ENCODE measurements around the gene PPM1H. TPM values are rescaled to one million over a fixed set of nuclear protein-coding genes. Genes with fewer than 3 reads are reported as not detected.
A peak's percentile ranks its signal among the peaks of the same experiment; 100 is the strongest.
"Not testable (repeated sequence)": the region's sequence is repeated elsewhere in the genome, so short reads cannot be mapped to it uniquely, and the experiment has no call there.

Gene PPM1H
- total RNA-seq, 1 experiment from 2014 or later, result 33.3 TPM

DNA sequence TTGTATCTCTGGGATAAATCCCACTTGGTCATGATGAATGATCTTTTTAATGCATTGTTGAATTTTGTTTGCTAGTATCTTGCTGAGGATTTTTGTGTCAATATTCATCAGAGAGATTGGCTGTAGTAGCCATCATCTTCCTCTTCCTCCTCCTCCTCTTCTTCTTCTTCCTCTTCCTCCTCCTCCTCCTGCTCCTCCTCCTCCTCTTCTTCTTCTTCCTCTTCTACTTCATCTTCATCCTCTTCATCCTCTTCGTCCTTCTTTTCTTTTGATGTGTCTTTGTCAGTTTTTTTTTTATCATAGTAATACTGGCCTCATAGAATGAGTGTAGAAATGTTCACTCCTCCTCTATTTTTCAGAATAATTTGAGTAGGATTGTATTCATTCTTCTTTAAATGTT is 15.4 kb upstream of the PPM1H start:
- DNase-seq (ENCODE audit: low read depth), result no peak
- in situ Hi-C loops (cut with HindIII; ENCODE audit: low pct_unique_long_range_greater_than_20kb, low sequenced_read_pairs), result no loop called here

DNA sequence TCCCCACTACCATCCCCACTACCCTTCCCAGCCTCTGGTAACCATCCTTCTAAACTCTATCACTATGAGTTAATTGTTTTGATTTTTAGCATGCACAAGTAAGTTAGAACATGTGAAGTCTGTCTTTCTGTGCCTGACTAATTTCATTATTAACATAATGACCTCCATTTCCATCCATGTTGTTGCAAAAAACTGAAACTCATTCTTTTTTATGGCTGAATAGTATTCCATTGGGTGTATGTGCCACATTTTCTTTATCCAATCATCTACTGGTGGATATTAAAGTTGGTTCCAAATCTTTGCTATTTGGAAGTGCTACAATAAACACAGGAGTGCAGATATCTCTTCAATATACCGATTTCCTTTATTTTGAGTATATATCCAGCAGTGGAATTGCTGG is 13.2 kb upstream of the PPM1H start:
- DNase-seq (ENCODE audit: low read depth), result no peak
- in situ Hi-C loops (cut with HindIII; ENCODE audit: low pct_unique_long_range_greater_than_20kb, low sequenced_read_pairs), result no loop called here

DNA sequence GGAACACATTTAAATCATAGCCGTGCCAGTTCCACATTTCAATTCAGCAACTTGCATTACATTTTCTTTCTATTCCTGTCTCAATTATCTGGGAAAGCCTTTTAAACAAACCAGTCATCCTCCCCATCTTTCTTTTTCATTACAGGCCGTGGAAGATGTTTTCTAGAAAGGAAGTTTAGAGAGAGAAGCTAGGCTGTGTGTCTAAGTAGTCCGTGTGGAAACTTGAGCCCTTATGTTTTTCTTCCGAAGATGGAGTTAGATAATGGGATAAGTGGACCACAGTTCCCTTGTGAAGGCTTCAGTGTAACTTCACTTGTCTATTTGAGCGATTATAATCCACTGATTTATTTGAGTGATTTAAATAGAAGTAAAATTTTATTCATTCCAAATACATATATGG is 12.4 kb upstream of the PPM1H start:
- no peak for DNase-seq (ENCODE audit: low read depth)
- in situ Hi-C loops (cut with HindIII; ENCODE audit: low pct_unique_long_range_greater_than_20kb, low sequenced_read_pairs), result no loop called here

DNA sequence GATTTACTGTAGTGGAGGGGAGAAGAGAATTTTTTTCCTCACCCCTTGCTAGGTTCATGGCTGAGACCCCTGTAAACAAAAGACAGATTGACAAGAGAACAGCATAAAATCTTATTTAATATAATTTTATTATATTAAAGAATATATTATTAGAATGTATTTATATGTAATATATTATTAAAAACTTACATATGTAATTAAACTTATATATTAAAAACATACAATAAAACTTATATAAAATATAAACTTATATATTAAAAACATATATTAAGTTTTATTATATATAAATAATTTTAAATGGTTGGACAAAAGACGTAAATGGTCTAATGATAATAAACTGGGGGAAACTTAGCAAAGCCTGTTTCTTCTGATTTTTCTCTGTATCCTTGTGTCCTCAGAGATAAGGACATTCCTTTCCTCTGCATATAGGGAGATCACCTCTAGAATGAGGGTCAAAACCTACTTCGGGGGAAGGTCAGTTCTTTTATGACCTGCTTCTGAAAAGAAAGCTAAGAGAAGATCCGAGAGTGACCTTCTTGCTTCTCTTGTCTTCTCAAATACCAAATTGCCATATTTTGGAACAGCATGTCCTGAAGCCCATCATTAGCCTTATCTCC is 8.9 kb upstream of the PPM1H start:
- no peak for DNase-seq (ENCODE audit: low read depth)
- in situ Hi-C loops (cut with HindIII; ENCODE audit: low pct_unique_long_range_greater_than_20kb, low sequenced_read_pairs), result no loop called here

DNA sequence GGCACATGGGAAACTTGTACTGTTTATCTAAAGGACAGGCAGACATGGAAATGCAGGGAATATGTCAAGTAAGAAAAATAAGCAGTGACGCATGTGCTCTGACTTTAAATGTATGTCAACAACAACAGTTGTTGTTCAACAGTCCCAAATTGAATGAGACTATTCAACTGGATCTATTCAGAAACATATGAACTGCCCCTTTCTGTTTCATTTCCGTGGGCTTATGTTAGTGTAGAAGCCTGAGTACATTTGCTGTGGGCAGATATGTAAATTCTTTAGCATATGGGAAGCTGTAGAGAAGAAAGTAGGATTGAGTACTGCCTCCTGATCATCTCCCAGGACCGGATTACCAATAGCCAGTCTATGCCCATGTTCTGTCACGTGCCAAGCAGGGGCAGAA is 7.4 kb upstream of the PPM1H start:
- in situ Hi-C loops (cut with HindIII; ENCODE audit: low pct_unique_long_range_greater_than_20kb, low sequenced_read_pairs); DNase-seq (ENCODE audit: low read depth): not testable (repeated sequence)

DNA sequence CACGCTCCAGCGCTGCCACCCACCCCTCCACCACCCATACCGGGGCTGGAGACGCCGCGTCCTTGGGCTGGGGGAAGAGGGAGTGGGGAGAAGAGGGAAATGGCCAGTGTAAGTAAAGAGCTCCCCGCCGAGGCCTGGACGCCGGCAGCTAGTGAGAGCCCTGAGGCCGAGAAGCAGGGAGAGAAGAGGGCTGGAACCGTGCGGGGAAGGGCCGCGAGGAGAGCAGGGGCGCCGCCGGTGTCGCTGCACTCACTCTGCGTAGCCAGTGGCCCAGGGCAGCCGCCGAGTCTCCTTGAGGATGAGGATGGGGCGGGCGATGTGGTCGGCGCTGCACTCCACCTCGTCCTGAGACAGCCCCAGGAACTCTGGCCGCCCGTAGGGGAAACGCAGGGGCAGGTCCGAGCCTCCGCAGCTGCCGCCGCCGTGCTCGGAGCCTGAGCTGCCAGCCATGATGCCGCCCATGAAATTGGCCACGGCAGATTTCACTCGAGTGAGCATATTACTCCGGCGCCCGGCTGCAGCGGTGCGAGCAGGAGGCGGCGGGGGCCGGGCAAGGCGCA is 631 bp downstream of the PPM1H start:
- in situ Hi-C loops (cut with HindIII; ENCODE audit: low pct_unique_long_range_greater_than_20kb, low sequenced_read_pairs), result no loop called here
- peak; percentile 62 for DNase-seq (ENCODE audit: low read depth)

DNA sequence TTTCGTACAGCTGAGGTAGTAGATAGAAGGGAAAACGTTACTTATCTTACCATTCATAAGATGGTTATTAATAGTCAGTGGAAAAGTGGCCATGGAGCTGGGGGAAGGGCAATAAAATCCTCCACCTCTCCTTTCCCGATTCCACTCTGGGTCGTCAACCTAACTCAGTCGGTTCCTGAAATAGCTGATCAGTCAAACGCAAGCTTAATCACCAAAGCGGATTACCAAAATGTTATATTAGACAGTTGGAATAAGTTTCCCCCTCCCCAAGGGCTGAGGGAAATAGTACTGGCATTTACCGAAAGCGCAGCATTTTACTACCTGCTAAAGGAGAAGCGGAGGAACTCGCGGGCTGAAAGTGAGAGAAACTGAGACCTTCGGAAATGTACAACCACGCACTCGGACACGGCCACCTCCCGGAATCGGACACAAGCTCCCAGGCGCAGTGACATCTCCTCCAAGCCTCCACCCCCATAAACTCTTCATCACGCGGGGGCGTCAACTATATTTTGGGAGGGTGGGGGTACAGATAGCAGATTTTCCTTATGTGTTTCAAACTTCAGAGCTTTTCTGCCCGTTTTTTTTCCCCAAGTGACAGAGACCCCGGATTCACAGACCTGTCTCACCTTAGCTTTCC is 1.2 kb downstream of the PPM1H start:
- DNase-seq (ENCODE audit: low read depth), result peak; percentile 30
- in situ Hi-C loops (cut with HindIII; ENCODE audit: low pct_unique_long_range_greater_than_20kb, low sequenced_read_pairs), result no loop called here

DNA sequence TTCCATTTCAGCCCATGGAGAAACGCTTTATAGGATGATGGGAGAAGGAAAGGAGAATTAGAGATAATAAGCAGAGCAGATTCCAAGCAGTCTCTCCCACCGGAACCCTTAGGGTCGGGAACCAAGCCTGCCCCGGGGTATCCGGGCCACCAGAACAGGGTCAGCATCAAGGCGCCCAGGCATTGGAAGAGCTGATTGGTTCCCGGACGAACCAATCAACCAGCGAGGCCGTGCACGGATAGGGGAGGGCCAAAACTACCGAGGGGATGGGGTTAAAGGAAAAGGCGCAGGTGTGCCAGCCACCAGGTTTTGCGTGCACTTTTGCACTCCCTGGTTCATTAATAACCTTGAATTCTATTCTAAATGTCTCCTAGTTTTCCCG is 1.7 kb downstream of the PPM1H start:
- in situ Hi-C loops (cut with HindIII; ENCODE audit: low pct_unique_long_range_greater_than_20kb, low sequenced_read_pairs), result no loop called here
- peak; percentile 71 for DNase-seq (ENCODE audit: low read depth)

DNA sequence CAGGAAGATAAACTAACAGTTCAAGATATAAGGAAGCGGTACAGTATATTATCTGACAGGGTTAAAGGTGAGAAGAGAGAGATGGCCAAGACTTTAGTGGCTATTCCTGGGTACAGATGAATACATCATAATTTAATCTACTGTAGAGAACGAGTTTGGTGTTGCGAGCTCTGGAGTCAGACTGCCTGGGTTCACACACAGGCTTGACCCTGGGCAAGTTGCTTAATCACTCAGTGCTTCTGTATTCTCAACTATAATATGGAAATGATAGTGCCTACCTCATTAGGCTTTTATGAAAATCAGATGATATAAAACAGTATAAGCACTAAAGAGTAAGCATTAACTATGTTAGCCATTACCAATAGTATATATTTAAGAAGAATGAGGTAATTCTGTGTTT is 3.5 kb downstream of the PPM1H start:
- in situ Hi-C loops (cut with HindIII; ENCODE audit: low pct_unique_long_range_greater_than_20kb, low sequenced_read_pairs), result no loop called here
- DNase-seq (ENCODE audit: low read depth), result no peak

DNA sequence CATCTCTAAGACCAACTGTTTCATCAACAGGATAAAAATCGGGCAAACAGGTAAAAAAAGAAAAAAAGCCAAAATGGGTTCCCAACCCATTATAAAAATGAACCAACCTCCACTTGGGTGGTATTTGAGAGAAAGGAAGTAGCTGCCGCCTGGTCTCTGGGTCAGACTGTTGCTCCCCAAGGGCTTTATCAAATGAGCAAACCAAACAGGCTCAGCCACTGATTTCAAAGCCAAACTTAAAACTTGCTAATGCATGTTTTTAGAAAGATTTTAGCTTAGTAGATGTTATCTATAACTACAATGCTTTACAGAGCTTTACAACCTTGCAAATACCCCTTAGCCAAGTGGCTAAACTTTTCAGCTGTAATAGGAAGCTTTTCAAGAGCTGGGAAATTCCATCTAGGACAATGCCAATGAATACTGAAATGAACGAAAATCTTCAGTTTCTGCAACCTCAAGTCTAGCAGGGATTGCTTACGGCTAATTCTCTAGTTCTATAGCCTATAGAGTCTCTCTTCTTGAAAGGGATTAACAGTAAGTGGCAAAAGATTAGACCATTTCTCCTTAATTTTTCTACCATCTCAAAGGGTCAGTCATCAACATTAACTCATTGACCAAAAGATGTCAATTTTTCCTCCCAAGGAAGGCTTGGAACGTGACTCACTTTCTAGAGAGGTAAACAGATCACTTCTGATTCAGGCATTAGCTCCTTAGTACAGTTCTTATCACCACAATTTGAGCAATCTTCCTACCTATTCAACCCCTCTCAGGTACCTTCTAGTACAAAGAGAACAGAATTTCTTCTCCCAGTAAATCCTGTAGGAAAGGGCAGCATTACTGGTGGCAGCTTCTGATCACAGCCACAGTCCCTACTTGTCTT is 4.2 kb downstream of the PPM1H start:
- in situ Hi-C loops (cut with HindIII; ENCODE audit: low pct_unique_long_range_greater_than_20kb, low sequenced_read_pairs), result no loop called here
- DNase-seq (ENCODE audit: low read depth), result no peak

DNA sequence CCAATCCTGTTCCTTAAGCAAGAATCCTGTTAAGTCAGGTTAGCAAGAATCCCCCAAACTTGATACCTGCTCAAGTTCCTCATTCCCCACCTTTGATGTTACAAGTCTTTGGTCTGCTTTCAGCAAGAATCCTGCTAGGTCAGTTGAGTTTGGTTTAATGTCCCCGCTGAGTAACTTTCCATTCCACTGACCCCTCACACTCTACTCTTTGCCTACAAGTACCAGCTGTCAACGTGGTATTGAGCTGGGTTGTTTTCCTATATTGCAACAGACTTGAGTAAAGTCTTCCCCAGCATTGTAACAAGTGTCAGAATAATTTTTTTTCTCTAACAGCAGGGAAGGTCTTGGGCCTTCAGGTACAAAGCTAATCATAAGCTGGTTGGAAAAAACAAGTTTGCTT is 6.3 kb downstream of the PPM1H start:
- no peak for DNase-seq (ENCODE audit: low read depth)
- in situ Hi-C loops (cut with HindIII; ENCODE audit: low pct_unique_long_range_greater_than_20kb, low sequenced_read_pairs), result no loop called here

DNA sequence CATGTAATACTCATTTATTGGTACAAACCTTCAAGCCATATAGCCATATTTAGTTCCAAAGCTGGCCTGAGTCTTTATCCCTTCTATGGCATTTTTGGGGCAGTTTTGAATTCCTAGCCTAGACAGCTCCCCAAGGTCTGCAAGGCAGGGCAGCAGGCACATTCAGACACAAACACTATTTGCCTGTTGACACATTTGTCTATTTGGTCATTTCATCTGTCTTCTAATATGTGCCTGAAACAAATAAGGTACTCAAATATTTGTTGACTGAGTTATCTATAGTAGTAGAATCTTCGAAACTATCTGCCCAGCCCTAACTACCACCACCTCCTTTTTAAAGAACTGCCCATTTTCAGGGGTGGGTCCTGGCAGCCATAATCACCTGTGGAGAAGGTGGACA is 9.3 kb downstream of the PPM1H start:
- in situ Hi-C loops (cut with HindIII; ENCODE audit: low pct_unique_long_range_greater_than_20kb, low sequenced_read_pairs), result no loop called here
- DNase-seq (ENCODE audit: low read depth), result no peak

DNA sequence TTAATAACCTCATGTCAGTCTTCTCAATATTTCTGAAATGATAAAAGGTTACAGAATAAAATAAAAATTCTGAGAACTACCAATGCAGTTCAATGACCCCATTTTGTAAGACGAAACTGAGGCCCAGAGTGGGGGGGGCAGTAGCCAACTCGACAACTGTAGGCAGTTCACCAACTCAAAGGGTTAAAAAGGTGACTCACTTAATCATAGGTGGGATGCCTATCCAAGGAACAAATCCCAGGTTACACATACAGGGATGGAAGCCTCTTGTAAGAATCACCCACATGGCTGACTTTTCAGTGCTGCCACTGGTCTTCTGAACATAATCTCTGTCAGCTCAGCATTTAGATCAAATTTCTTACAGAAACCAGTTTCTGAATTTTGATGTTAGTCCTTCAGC is 10.9 kb downstream of the PPM1H start:
- in situ Hi-C loops (cut with HindIII; ENCODE audit: low pct_unique_long_range_greater_than_20kb, low sequenced_read_pairs), result no loop called here
- no peak for DNase-seq (ENCODE audit: low read depth)

DNA sequence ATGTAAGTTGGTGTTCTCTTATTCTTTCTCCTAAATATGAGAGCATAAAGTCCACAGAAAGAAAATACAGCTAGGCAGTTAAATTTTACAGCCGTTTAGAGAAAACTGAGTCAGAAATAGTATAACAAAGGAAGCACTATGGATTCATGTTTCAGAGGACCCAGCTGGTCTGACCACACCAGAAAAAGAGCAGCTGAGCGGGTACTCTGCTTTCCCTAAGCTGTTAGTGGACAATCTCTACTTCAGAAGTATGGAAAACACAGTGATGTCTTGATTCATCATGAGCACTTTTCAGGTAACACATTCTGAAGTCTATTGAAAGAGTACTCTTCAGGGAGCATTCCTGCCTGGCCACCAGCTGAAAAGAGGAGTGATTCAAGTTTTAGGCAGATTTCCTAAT is 12.4 kb downstream of the PPM1H start:
- in situ Hi-C loops (cut with HindIII; ENCODE audit: low pct_unique_long_range_greater_than_20kb, low sequenced_read_pairs), result no loop called here

DNA sequence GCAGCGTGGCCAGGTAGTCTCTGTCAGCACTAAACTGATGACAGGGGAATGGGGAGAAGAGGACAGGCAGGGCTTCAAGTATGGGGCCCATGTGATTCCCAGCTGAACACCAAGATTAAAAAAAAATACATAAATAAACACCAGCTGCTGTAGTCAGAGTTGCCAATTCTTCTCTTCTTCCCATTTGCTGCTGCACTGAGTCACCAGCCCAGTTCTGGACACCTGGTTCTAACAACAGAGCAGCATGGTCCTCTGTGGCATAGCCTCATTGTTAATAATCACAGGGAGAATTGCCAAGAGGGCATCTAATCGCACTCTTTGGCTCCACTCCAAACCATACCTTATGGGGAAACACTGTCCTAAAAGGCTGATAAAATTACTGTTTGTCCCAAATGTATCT is 15.1 kb downstream of the PPM1H start:
- in situ Hi-C loops (cut with HindIII; ENCODE audit: low pct_unique_long_range_greater_than_20kb, low sequenced_read_pairs), result no loop called here
- peak; percentile 64 for DNase-seq (ENCODE audit: low read depth)

More for the DNA sequence above, 12.4 kb downstream of the PPM1H start:
- DNase-seq (ENCODE audit: low read depth), result no peak

DNA sequence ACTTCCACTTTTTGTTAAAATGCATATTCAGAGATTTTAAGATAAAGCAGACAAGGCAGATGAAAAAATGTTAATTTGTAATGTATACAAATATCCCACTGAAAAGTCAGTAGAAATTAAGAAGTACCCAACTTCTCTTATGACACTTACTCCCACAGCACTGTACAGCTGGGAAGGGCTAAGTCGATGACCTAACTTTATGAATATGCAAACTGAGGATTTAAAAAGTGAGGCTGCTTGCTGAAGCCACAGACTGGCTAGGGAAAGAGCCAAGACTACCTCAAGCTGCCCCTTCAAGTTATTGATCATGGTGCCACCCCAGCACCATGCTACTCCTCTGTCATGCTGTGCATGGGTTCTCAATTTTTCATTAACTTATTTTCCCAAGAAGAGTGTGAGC is 17.0 kb downstream of the PPM1H start:
- no peak for DNase-seq (ENCODE audit: low read depth)
- in situ Hi-C loops (cut with HindIII; ENCODE audit: low pct_unique_long_range_greater_than_20kb, low sequenced_read_pairs), result no loop called here

DNA sequence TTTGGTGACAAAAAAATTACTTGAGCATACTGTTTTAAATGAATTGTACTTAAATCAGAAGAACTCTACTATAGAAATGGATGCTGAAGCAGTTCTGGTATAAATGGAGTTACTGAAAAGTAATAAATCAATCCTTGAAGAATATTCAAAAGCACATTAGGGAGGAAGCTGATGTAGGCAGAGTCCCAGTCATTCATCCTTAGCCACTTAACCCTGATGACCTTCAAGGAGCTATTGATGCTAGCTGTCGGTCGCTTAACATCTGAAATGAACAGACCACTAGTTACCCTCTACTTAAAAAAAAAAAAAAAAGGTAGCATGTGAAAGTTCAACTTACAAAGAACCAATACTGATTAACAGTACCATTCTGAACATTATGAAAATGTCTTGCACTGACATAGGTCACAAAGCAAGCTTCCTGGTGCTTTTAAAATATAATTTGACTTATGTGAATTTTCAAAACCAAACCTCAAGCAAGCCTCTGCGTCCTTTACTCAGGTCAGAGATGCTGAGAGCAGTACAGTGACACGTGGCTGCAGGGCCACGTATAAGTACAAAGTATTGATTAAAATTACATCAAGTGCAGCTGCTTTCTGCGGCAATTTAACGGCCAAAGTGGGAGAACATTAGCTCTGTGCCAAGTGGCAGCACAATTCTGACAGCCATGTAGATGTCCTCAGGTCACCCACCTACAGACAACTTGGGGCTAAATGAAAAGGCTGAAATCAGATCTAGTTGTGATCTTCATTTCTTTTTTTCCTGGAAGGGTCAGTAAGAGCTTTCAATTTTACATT is 18.1 kb downstream of the PPM1H start:
- in situ Hi-C loops (cut with HindIII; ENCODE audit: low pct_unique_long_range_greater_than_20kb, low sequenced_read_pairs), result no loop called here
- no peak for DNase-seq (ENCODE audit: low read depth)

DNA sequence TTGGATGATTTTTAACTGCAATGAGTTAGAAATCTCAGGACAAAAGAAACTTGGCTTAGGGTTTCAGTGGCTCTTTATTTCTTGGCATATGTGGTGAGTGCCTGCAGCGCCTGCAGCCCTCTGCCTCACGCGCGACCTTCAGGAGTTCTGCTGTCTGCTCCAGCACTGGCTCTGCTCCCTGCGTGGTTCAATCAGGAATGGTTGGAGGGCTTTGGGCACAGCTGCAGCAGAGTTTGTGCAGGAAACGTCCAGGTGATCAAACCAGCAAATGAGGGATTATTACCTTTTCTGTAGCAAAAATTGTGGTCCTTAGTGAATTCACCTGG is 19.8 kb downstream of the PPM1H start:
- in situ Hi-C loops (cut with HindIII; ENCODE audit: low pct_unique_long_range_greater_than_20kb, low sequenced_read_pairs), result no loop called here
- DNase-seq (ENCODE audit: low read depth), result no peak

Measured in Caki2 (cell line).